NCI-H2029 (cell line): Measurements from ENCODE around the gene XYLT2.
A peak's percentile ranks its signal among the peaks of the same experiment; 100 is the strongest.

ENCODE experiments used
- DNase-seq: peaks from one replicate; lab custom pipeline; 2025; lab: John Stamatoyannopoulos, UW

XYLT2 gene

GRCh38 chr17:50363217-50364060 is 17.5 kb downstream of the XYLT2 start:
- no peak for DNase-seq

- no peak for DNase-seq
Observed at GRCh38 chr17:50364061-50364458, 18.1 kb downstream of the XYLT2 start.

- DNase-seq = no peak
Observed at GRCh38 chr17:50364715-50365114, 18.8 kb downstream of the XYLT2 start.

GRCh38 chr17:50365165-50365564 is 19.2 kb downstream of the XYLT2 start:
- no peak for DNase-seq

GRCh38 chr17:50365649-50366393 is 19.9 kb downstream of the XYLT2 start:
- no peak for DNase-seq

GRCh38 chr17:50367401-50367800 is 21.5 kb downstream of the XYLT2 start:
- DNase-seq = no peak

GRCh38 chr17:50370052-50370451 is 24.1 kb downstream of the XYLT2 start:
- no peak for DNase-seq

GRCh38 chr17:50371526-50371925 is 25.6 kb downstream of the XYLT2 start:
- no peak for DNase-seq

- DNase-seq = no peak
Observed at GRCh38 chr17:50372222-50372757, 26.4 kb downstream of the XYLT2 start.

- peak; percentile 90 for DNase-seq
Observed at GRCh38 chr17:50372758-50373556, 27.0 kb downstream of the XYLT2 start, which contains the start of the genes EME1 and MRPL27. Gene EME1 (plus strand): TSS chr17:50373229. CDS start chr17:50375209, 1,980 bp downstream. Gene MRPL27 (minus strand): TSS chr17:50373184. CDS start chr17:50373170, 14 bp downstream.

GRCh38 chr17:50373705-50374104 is 27.8 kb downstream of the XYLT2 start:
- DNase-seq = no peak

GRCh38 chr17:50375858-50376538 is 30.1 kb downstream of the XYLT2 start:
- DNase-seq = no peak

- no peak for DNase-seq
Observed at GRCh38 chr17:50379351-50380132, 33.6 kb downstream of the XYLT2 start.

- DNase-seq = no peak
Observed at GRCh38 chr17:50380369-50381259, 34.7 kb downstream of the XYLT2 start.

GRCh38 chr17:50381260-50381815 is 35.4 kb downstream of the XYLT2 start:
- no peak for DNase-seq

- no peak for DNase-seq
Observed at GRCh38 chr17:50381920-50382319, 36.0 kb downstream of the XYLT2 start.

- no peak for DNase-seq
Observed at GRCh38 chr17:50382931-50383330, 37.0 kb downstream of the XYLT2 start.

- DNase-seq = no peak
Observed at GRCh38 chr17:50386510-50386909, 40.6 kb downstream of the XYLT2 start.

GRCh38 chr17:50388728-50389127 is 42.8 kb downstream of the XYLT2 start:
- no peak for DNase-seq
